Measurements from ENCODE around the gene LRRTM4.

- TF ChIP-seq CTCF (optimal IDR thresholded peaks at IDR 0.05 in 1 of 3, IDR thresholded peaks at IDR 0.05 in 1 of 3, conservative IDR thresholded peaks at IDR 0.05 in 1 of 3; ENCODE audit: extremely low read depth in 1 of 3, insufficient read depth in 2 of 3, low read length in 3 of 3) (no peak), EZH2 (IDR thresholded peaks at IDR 0.05; ENCODE audit: low read length) (no peak)
These were observed 769.7 kb downstream of the LRRTM4 start for GRCh38 chr2:76752506-76752905.
